GM12878 (cell line): Measurements from ENCODE around the gene MCM9. TPM values are rescaled to one million over a fixed set of nuclear protein-coding genes. Genes with fewer than 3 reads are reported as not detected.

Experiments used
- ATAC-seq: fragments of 200-7000 bp; cut with Tn5 transposase; 3 replicates; pipeline ENCODE4 v1.9.1; 2020; ENCODE audit warnings: mild to moderate bottlenecking, moderate library complexity
- BruUV-seq: library from RNA; stranded (reverse); fragments of 400-500 nt; replicated peaks from 2 replicates; lab custom pipeline; 2021; lab: Mats Ljungman, UMichigan
- CTCF ChIA-PET: fragments of 300-600 bp; sonication (Branson Sonifier 250); formaldehyde crosslinking; extraction: SDS; loops from one replicate; lab custom pipeline; 2021; ENCODE audit warnings: inconsistent platforms; lab: Yijun Ruan, JAX
- POLR2A ChIA-PET: fragments of 350-600 bp; formaldehyde crosslinking; extraction: SDS; loops from one replicate; lab custom pipeline; 2021; ENCODE audit warnings: inconsistent platforms; lab: Charles Lee
- RAD21 ChIA-PET: fragments of 300-600 bp; sonication (Branson Sonifier 250); formaldehyde crosslinking; loops from one replicate; lab custom pipeline; 2023; ENCODE audit warnings: antibody characterized with exemption; ENCODE audit not compliant: unreplicated experiment; lab: Charles Lee
- SMC1A ChIA-PET: fragments of 300-600 bp; sonication (Branson Sonifier 250); formaldehyde crosslinking; loops from one replicate; lab custom pipeline; 2023; ENCODE audit not compliant: unreplicated experiment, uncharacterized antibody; lab: Charles Lee
- DNase-seq: peaks from one replicate; pipeline ENCODE4 v3.0.0-alpha.2; 2011; ENCODE audit warnings: low read depth, low spot score
- FAIRE-seq: peaks from 3 replicates; lab custom pipeline; 2011; peaks lifted over from hg19 to GRCh38; lab: Jason Lieb, UNC
- H2AFZ ChIP-seq: 2 replicates; pipeline ENCODE4 v1.6.0; 2011; ENCODE audit warnings: low read depth, low read length, control low read depth; ENCODE audit not compliant: control insufficient read depth
- H3K27ac ChIP-seq: 2 replicates; pipeline ENCODE4 v1.5.1; 2011; ENCODE audit warnings: control low read depth; ENCODE audit not compliant: control insufficient read depth, insufficient read depth
- H3K27me3 ChIP-seq, 2 experiments: replicated peaks in 1 of 2; 2 replicates each; pipeline versions ENCODE4 v1.6.0 to v1.6.1; 2011; ENCODE audit warnings: low read length in 1 of 2; ENCODE audit not compliant: control insufficient read depth in 2 of 2, insufficient read depth in 2 of 2
- H3K36me3 ChIP-seq, 2 experiments: 2 replicates each; pipeline ENCODE4 v1.5.1; 2011; ENCODE audit warnings: low read length in 1 of 2; ENCODE audit not compliant: control insufficient read depth in 2 of 2, insufficient read depth in 2 of 2
- H3K4me1 ChIP-seq: 2 replicates; pipeline ENCODE4 v1.6.1; 2011; ENCODE audit warnings: mild to moderate bottlenecking, low read length, moderate library complexity, mixed read lengths; ENCODE audit not compliant: control insufficient read depth, insufficient read depth
- H3K4me2 ChIP-seq: 2 replicates; pipeline ENCODE4 v1.6.0; 2011; ENCODE audit warnings: control low read depth; ENCODE audit not compliant: control insufficient read depth, insufficient read depth
- H3K4me3 ChIP-seq: fragments of 200-600 bp; sonication (generic); 2 replicates; pipeline ENCODE4 v1.5.1; 2016
- H3K79me2 ChIP-seq: 2 replicates; pipeline ENCODE4 v1.6.0; 2011; ENCODE audit warnings: low read length; ENCODE audit not compliant: control insufficient read depth, insufficient read depth
- H3K9ac ChIP-seq: 2 replicates; pipeline ENCODE4 v1.8.0; 2011; ENCODE audit warnings: low read length, control low read depth, mixed read lengths; ENCODE audit not compliant: control insufficient read depth, insufficient read depth
- H3K9me3 ChIP-seq: replicated peaks from 3 replicates; pipeline ENCODE4 v1.5.1; 2011; ENCODE audit warnings: mild to moderate bottlenecking, low read length; ENCODE audit not compliant: control insufficient read depth, insufficient read depth
- H4K20me1 ChIP-seq: 2 replicates; pipeline ENCODE4 v1.6.0; 2011; ENCODE audit not compliant: control insufficient read depth, insufficient read depth
- CHD2 ChIP-seq: IDR thresholded peaks from 2 replicates; pipeline ENCODE4 v1.6.1; 2011; ENCODE audit warnings: low read depth, low read length, improper control_type of control experiment, borderline replicate concordance
- E2F8 ChIP-seq: fragments of 450-650 bp; IDR thresholded peaks from 2 replicates; pipeline ENCODE4 v1.6.1; 2018; ENCODE audit warnings: mild to moderate bottlenecking, low read depth, moderate library complexity; ENCODE audit not compliant: partially characterized antibody
- EP300 ChIP-seq, 2 experiments: fragments of 150-350 bp in 1 of 2; IDR thresholded peaks; 2 replicates each; pipeline ENCODE4 v1.6.1; 2011 to 2012; ENCODE audit warnings: low read depth in 2 of 2, low read length in 2 of 2, borderline replicate concordance in 1 of 2, improper control_type of control experiment in 1 of 2, inconsistent platforms in 1 of 2; ENCODE audit not compliant: control insufficient read depth in 1 of 2
- ETV6 ChIP-seq, 2 experiments: fragments of 450-650 bp in 1 of 2; IDR thresholded peaks in 1 of 2; conservative IDR thresholded peaks in 1 of 2; 2 replicates each; pipeline ENCODE4 v1.6.1; 2014; ENCODE audit warnings: antibody characterized with exemption in 1 of 2, borderline replicate concordance in 1 of 2, low read depth in 1 of 2, mild to moderate bottlenecking in 1 of 2, moderate library complexity in 1 of 2
- EZH2 ChIP-seq: IDR thresholded peaks from 2 replicates; pipeline ENCODE4 v1.6.1; 2012; ENCODE audit warnings: low read depth, mild to moderate bottlenecking, control low read depth, inconsistent platforms, low read length, borderline replicate concordance; ENCODE audit not compliant: control insufficient read depth
- IKZF2 ChIP-seq, 2 experiments: fragments of 450-650 bp; IDR thresholded peaks; 2 replicates each; pipeline ENCODE4 v1.6.1; 2017; ENCODE audit warnings: mild to moderate bottlenecking in 2 of 2, moderate library complexity in 2 of 2
- MEF2A ChIP-seq: IDR thresholded peaks from 2 replicates; pipeline ENCODE4 v1.6.1; 2011; ENCODE audit warnings: low read depth, mild to moderate bottlenecking, low read length, moderate library complexity; ENCODE audit not compliant: insufficient read depth
- MEF2B ChIP-seq: fragments of 450-650 bp; IDR thresholded peaks from 2 replicates; pipeline ENCODE4 v1.6.1; 2018; ENCODE audit warnings: mild to moderate bottlenecking, moderate library complexity; ENCODE audit not compliant: partially characterized antibody, poor library complexity, severe bottlenecking
- NFYA ChIP-seq: IDR thresholded peaks from 2 replicates; pipeline ENCODE4 v1.6.1; 2011; ENCODE audit warnings: low read depth, mild to moderate bottlenecking, low read length, improper control_type of control experiment, borderline replicate concordance
- RBBP5 ChIP-seq: fragments of 200-600 bp; sonication (generic); conservative IDR thresholded peaks from 2 replicates; pipeline ENCODE4 v1.6.1; 2016
- SIX5 ChIP-seq: IDR thresholded peaks from 2 replicates; pipeline ENCODE4 v1.6.1; 2011; ENCODE audit warnings: mild to moderate bottlenecking, low read depth, low read length, moderate library complexity; ENCODE audit not compliant: severe bottlenecking
- SMAD5 ChIP-seq: IDR thresholded peaks from 2 replicates; pipeline ENCODE4 v1.6.1; 2016; ENCODE audit warnings: antibody characterized with exemption, low read depth
- in situ Hi-C: fragments of 300-500 bp; cut with MboI; formaldehyde crosslinking; loops from 9 replicates; pipeline ENCODE4 v1.14.3; 2018; ENCODE audit warnings: mixed read lengths
- intact Hi-C: fragments of 100-400 bp; cut with micrococcal nuclease; formaldehyde crosslinking; loops from one replicate; pipeline ENCODE4 v1.14.2; 2022; ENCODE audit not compliant: unreplicated experiment
- polyA plus RNA-seq, 11 experiments: library from polyadenylated mRNA; depleted of rRNA in 4 of 11; unstranded in 6 of 11; stranded (reverse) in 5 of 11; fragments of >200 nt; fragmentation: Nextera tagmentation in 4 of 11; fragmentation: Illumina TruSeq in 1 of 11; extraction: Ambion mirVana in 4 of 11; extraction: Trizol in 1 of 11; gene quantifications; 1 replicate in 1 of 11; 2 replicates in 10 of 11; pipeline versions ENCODE4 v1.2.1 to v1.2.3, GENCODE V29; 2011 to 2016; ENCODE audit warnings: inconsistent platforms in 2 of 11, missing spikeins in 2 of 11, low read depth in 1 of 11
- total RNA-seq, 4 experiments: library from RNA; depleted of rRNA in 3 of 4; stranded (reverse); fragments of >200 nt in 3 of 4; fragmentation: Illumina TruSeq in 1 of 4; extraction: Trizol in 1 of 4; gene quantifications; 2 replicates each; pipeline versions ENCODE4 v1.2.1 to v1.2.3, GENCODE V29; 2013 to 2021
- TF ChIP-seq, protein P1 (sequence below): fragments of 450-650 bp; IDR thresholded peaks from 2 replicates; pipeline ENCODE4 v1.6.1; 2017; ENCODE audit warnings: borderline replicate concordance

MCM9 gene
- total and polyA plus RNA-seq, 10 of the 15 experiments (the other 5 are each of a cell fraction or from before 2014, with no cell fraction given), result 3.4 to 18.5 (median 9.7) TPM

GRCh38 chr6:118945217-118945616 is 10.3 kb upstream of the MCM9 start:
- H3K27me3 ChIP-seq, result no peaks in the 10 kb centered on the region
- no peak for DNase-seq
- H3K9me3 ChIP-seq, result peaks cover 2% of the 10 kb centered on the region; the same call in 2 of the 3 replicates
- H3K4me1 ChIP-seq, result no peaks in the 10 kb centered on the region
- CTCF ChIA-PET, result interaction anchor here (1.5 kb wide), 1 partner anchor 48 kb away, joined by 4 read pairs; no protein-coding TSS in a partner anchor
- H3K4me2 ChIP-seq, result no peak overlapping the region
- H3K4me3 ChIP-seq, result no peak overlapping the region
- SMC1A ChIA-PET, result interaction anchor here (1.5 kb wide), 1 partner anchor 48 kb away, joined by 3 read pairs; no protein-coding TSS in a partner anchor
- no peaks in the 10 kb centered on the region for H3K36me3 ChIP-seq
- H4K20me1 ChIP-seq, result no peaks in the 10 kb centered on the region
- no peak overlapping the region for H3K9ac ChIP-seq
- H3K79me2 ChIP-seq, result no peaks in the 10 kb centered on the region
- POLR2A ChIA-PET, result no interaction called here
- no peak for TF ChIP-seq CHD2
- TF ChIP-seq RBBP5, result no peak
- TF ChIP-seq MEF2A, result no peak
- no peak for TF ChIP-seq MEF2B
- TF ChIP-seq, protein P1, sequence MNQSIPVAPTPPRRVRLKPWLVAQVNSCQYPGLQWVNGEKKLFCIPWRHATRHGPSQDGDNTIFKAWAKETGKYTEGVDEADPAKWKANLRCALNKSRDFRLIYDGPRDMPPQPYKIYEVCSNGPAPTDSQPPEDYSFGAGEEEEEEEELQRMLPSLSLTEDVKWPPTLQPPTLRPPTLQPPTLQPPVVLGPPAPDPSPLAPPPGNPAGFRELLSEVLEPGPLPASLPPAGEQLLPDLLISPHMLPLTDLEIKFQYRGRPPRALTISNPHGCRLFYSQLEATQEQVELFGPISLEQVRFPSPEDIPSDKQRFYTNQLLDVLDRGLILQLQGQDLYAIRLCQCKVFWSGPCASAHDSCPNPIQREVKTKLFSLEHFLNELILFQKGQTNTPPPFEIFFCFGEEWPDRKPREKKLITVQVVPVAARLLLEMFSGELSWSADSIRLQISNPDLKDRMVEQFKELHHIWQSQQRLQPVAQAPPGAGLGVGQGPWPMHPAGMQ, result no peak
- TF ChIP-seq EZH2, result no peak
- no peak for TF ChIP-seq ETV6 (conservative IDR thresholded peaks at IDR 0.05 in 1 of 2, IDR thresholded peaks at IDR 0.05 in 1 of 2; ENCODE audit: borderline replicate concordance in 1 of 2, low read depth in 1 of 2)
- no peak for TF ChIP-seq SMAD5
- no peak for TF ChIP-seq E2F8
- no peak for TF ChIP-seq NFYA
- no peak for TF ChIP-seq IKZF2 (IDR thresholded peaks at IDR 0.05)
- no peak for TF ChIP-seq SIX5
- TF ChIP-seq EP300 (IDR thresholded peaks at IDR 0.05; ENCODE audit: borderline replicate concordance in 1 of 2, control insufficient read depth in 1 of 2, low read depth in 2 of 2, low read length in 2 of 2), result no peak
- no peak overlapping the region for H2AFZ ChIP-seq
- no peak overlapping the region for H3K27ac ChIP-seq
- RAD21 ChIA-PET, result no interaction called here
- BruUV-seq, result no TSS peak
- intact Hi-C loops, result no loop called here
- ATAC-seq, result no peak
- in situ Hi-C loops, result no loop called here
- no peak for FAIRE-seq
